ENCODE results near the gene SLC1A2. TPM values are rescaled to one million over a fixed set of nuclear protein-coding genes. Genes with fewer than 3 reads are reported as not detected.
A peak's percentile ranks its signal among the peaks of the same experiment; 100 is the strongest.
"Not testable (repeated sequence)": the region's sequence is repeated elsewhere in the genome, so short reads cannot be mapped to it uniquely, and the experiment has no call there.

SLC1A2 gene
- total RNA-seq, 1 donor from 2014 or later = 3.8 TPM

DNA sequence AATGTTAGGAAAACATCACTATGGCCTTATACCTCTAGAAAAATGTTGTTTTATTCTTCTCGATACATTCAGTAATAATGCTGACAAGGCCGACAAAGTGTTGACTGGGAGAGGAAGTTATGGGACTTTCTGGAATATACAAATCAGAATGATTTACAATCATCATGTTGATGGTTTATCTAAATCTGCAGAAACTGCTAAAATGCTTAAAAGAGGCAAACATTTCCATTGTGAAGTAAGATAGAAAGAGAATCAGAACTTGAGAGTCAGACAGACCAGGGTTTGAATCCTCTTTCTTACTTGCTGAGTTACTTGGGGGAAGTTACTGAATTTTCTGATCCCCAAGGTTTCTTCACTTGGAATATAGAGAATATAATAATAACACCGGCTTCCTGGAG is 191.0 kb downstream of the SLC1A2 start:
- DNase-seq (ENCODE audit: missing footprints) = no peak
- intact Hi-C loops (cut with DNase I) = no loop called here
- ATAC-seq = no peak

DNA sequence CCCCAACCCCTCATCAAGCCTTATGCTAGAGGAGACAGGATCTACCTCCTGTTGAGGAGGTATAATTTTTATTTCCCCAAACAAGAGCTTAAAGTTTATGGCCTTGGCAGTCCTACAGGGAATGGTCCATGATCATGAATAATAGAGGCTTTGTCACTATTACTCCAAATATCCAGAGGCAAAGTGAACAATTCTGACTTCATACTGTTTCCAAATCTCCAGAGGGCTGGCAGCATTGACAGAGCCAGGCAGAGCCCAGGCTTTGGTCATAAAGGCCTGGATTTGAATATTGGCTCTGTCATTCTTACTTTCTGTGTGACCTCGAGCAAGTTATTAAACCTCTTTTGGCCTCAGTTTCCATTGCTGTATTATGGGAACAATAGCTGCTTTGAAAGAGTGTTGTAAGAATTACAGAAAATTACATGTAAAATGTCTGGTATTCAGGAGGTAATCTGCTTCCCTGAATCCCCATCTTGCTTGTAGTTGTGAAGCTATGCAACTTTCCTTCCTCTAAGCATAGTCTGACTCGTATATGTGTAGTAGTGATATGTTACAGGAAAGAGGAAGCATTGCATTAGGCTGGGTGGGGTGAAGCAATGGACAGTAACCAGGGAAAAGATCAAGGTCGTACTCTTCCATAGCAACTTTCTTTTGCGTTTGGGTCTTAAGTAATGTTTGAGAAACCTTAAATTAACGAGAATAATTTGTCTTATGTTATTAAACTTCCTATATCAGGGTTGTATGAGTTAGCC is 191.6 kb downstream of the SLC1A2 start:
- DNase-seq (ENCODE audit: missing footprints) = no peak
- peak; percentile 70 for ATAC-seq
- intact Hi-C loops (cut with DNase I) = no loop called here

DNA sequence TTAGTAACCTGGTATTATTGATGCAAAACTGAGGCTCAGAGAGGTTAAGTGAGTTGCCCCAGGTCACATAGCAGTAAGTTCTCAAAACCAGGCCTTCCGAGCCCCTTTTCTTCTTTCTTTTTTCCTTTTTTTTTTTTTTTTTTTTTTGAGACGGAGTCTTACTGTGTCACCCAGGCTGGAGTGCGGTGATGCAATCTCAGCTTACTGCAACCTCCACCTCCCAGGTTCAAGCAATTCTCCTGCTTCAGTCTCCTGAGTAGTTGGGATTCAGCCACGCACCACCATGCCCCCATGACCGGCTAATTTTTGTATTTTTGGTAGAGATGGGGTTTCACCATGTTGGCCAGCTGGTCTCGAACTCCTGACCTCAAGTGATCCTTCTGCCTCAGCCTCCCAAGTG is 192.6 kb downstream of the SLC1A2 start:
- ATAC-seq; DNase-seq (ENCODE audit: missing footprints); intact Hi-C loops (cut with DNase I): not testable (repeated sequence)

DNA sequence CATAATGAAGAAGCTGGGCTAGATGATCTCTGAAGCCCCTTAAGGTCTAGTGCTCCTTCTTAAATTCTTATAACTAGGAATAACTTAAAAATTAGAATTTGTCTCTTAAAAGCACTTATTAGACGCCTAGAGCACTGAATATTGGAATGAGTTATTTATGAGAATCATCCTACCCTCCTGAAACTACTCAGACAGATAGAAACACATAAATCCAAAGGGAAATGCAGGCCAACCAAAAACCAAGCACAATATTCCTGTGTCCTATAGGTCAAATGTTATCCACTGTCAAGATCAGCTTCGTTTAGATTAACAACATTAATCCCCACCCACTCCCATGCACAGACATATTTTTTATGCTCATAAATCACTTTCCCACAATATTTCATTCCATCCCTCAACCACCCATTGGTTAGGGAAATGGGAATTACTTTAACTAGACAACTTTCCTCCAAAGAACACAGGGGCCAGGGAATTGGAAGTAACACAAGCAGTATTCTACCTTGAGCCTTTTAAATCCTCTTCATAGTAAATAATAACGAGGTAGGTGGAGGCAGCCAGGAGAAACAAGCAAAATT is 193.3 kb downstream of the SLC1A2 start:
- ATAC-seq (no peak), DNase-seq (ENCODE audit: missing footprints) (no peak)
- intact Hi-C loops (cut with DNase I) = no loop called here

DNA sequence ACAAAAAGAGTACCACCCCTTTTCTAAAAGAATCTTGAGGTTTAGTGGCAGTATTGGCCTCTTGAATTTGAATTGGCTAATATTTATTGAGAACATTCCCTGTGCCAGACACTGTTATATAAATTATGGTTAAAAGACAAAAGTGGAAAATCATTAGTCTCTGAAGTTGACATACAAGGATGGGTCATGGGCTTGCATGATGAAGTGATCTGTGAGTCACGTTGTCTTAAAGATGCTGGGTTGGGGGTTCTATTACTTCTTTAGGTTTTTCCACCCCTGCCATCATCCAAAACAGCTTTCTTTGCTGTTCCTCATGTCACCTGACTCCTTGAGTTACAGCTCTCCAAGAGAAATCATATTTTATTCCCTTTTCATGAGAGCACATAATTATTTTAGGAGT is 195.4 kb downstream of the SLC1A2 start:
- ATAC-seq = no peak
- intact Hi-C loops (cut with DNase I) = no loop called here
- no peak for DNase-seq (ENCODE audit: missing footprints)

DNA sequence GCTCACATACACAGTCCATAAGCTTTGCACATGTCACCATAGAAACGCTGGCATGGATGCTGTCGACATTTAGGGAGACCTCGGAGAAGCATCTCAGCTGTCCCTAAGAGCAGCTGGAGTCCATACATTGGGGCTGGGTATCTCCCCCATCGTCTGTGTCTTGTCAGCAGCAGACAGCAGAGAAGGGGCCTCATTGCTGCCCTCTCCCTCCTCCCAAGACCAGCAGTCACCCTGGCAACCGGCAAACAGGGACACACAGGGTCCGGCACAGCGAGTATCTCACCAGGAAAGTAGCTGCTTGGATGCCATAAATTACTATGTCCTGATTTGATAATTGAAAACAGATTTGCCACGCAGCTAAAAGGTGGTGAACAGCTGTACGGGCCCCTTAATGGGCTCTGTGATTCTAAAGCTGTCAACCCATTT is 196.0 kb downstream of the SLC1A2 start:
- intact Hi-C loops (cut with DNase I) = no loop called here
- DNase-seq (ENCODE audit: missing footprints) (no peak), ATAC-seq (peak; percentile 34)

DNA sequence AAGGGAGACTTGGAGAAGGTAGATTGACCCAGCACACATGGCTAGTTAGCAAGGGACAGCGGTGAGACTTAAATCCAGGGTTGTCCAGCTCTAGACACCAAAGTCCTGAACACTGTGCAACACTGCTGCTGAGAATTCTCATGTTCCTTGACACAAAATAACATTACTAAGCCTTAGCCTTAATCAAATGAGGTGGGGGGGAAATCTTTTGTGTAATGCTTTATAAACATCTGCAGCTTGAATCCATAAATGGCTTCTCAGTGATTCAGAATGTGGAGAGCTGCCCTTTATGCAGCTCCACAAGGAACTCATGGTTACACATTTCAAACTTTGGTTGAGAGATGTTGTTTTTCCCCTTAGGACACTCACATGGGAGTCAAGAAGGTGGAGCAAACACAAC is 200.4 kb downstream of the SLC1A2 start:
- DNase-seq (ENCODE audit: missing footprints) (no peak), ATAC-seq (no peak)
- intact Hi-C loops (cut with DNase I) = no loop called here

DNA sequence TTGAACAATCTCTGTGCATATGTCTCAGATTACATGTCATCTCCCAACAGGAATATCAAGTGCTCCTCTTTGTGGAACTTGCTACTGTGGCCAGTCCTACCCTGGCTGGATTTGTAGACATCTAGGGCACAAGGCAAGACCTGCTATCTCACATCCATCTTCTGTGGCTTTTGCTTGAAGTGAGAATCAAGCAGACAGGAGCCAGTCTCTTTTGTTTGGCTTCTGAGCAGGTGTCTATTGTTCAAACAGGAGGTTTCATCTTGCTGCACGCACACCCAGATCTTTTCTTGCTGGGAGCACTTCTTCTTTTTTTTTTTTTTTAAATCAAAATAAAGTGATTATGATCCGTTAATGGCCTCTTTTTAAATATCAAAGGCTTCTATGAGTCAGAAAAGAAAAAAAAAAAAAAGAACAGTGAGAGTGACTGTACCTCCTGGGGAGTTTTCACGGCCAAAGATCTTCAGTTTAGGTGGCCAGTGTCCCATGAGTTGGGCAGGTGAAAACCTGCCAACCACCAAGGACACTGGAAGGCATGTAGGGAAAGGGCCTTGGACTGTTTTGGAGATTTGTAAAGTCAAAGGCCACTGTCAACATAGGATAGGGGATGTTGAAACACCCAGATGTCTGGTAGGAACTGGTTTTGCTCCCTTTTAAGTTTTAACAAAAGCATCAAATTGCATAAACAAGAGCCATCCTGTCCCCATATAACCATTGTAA is 202.2 kb downstream of the SLC1A2 start:
- intact Hi-C loops (cut with DNase I) = no loop called here
- DNase-seq (ENCODE audit: missing footprints) (no peak), ATAC-seq (no peak)

DNA sequence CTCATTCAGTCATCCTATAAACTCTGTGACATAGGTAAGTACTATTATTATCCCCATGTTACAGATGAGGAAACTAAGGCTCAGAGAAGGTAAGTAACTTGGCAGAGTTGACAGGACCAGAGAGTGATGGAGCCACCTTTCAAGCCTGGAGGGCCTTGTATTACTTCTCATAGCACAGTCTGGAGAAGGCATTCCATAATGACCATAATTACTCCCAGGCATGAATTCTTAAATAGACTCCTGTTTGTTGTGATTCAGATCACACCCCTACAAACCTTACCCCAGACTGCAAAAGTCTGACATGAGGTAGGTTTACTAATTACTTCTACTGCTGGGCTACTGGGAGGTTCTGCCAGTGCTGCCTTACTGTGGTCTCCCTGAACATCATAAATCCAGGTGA is 203.4 kb downstream of the SLC1A2 start:
- intact Hi-C loops (cut with DNase I) = no loop called here
- DNase-seq (ENCODE audit: missing footprints) (no peak), ATAC-seq (no peak)

DNA sequence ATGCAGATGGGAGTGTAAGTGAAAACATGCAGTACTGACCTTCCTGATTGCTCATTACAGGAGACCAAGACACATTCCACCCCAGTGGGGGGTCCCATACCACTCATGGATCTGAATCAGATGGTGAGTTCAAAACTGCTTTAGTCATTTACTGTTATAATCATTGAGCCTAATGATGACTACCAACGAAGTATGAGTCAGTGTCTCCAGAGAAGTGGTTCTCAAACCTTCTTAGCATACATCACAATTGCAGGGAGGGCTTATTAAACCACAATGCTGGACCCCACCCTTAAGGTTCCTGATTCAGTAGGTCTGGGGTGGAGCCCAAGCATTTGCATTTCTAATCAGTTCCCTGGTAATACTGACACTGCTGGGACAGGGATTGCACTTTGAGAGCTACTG is 204.6 kb downstream of the SLC1A2 start:
- no peak for DNase-seq (ENCODE audit: missing footprints)
- intact Hi-C loops (cut with DNase I) = no loop called here
- ATAC-seq = no peak

DNA sequence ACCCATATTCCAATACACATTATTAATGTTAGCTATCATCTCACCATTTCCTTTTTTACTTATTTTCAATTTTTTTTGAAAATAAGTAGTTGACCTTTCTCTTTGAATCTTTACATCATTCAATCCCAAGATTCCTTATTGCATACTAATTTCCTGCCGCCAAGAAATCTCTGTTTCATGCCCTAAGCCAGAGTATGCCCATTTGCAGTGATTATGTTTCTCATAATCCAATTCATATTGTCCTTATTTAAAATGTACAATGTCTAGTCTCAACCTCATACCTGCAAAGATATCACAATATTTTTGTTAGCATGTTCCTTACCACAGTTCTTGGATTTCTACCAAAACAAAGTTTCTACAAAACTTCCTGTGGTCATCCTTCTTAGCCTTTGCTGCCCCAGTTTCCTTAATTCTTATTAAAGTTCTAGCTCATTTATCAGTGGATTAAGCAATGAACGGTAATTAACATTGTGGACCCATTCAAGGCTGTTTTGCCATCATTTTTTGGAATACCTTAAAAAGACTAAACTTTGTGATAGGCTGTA is 205.1 kb downstream of the SLC1A2 start:
- intact Hi-C loops (cut with DNase I) = no loop called here
- DNase-seq (ENCODE audit: missing footprints) (no peak), ATAC-seq (no peak)

DNA sequence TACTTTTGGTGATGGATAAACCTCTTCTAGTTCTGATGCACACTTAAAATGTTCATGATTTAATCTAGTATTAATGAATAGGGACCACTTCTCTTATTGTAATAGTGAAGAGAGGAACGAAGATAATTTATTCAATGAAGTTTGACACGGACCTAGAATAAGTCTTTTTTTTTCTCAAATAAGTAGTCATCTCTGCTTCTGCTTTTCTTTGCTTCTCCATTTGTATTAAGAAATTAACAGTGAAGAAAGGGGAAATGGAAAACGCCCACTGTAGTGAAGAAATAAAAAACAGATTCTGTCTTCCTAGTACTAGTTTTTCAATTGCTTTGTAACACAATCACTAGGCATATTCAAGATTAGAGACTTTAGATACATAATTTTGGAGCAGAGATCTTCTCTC is 207.4 kb downstream of the SLC1A2 start:
- intact Hi-C loops (cut with DNase I) = no loop called here
- ATAC-seq (no peak), DNase-seq (ENCODE audit: missing footprints) (no peak)

DNA sequence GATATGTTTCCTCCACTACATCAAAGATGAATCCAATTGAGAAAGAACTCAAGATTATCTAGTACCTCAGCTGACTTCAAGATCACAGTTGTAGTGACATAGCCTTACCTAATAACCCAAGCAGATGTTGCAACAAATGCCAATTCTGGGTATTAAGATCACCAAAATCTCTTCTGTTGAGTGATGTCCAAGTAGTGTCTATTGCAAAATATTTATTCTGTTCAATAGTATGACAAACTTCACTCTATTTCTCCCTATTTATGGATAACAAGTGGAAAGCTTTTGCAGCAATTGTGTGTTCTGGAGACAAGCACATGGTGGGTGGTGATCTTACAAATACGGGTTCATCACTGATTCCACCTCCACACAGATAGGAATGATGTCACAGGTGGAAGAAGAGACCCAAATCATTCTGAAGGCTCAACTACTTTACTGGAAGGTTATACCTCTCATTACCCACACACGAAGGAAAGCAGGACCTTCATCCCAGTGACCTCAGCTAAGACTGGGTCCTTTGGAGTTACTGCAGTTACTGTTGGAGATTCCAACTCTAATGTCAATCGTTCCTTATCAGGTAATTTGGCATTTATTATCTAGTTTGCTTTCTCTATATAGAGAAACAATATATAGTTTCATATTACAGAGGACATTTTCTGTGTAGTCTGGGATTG is 208.3 kb downstream of the SLC1A2 start:
- DNase-seq (ENCODE audit: missing footprints) (no peak), ATAC-seq (no peak)
- intact Hi-C loops (cut with DNase I) = no loop called here

DNA sequence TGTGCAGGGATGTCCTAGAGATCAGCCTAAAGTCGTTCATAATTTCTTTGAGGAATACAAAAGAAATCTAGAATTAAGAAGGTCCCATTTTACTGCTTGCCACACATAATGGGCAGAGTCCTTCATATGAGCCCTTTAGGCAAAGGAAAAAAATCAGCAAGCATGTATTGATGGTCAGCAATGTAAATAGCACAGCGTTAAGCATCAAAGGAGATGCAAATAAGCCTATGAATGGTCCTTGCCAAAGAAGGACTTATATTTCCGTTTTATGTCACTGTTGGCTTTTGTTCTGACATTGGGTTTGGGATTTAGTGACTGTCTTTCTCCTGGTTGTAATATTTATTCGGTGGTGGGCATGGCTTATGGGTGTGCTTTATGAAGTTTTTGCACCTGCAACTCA is 210.6 kb downstream of the SLC1A2 start:
- ATAC-seq (no peak), DNase-seq (ENCODE audit: missing footprints) (no peak)
- intact Hi-C loops (cut with DNase I) = no loop called here

DNA sequence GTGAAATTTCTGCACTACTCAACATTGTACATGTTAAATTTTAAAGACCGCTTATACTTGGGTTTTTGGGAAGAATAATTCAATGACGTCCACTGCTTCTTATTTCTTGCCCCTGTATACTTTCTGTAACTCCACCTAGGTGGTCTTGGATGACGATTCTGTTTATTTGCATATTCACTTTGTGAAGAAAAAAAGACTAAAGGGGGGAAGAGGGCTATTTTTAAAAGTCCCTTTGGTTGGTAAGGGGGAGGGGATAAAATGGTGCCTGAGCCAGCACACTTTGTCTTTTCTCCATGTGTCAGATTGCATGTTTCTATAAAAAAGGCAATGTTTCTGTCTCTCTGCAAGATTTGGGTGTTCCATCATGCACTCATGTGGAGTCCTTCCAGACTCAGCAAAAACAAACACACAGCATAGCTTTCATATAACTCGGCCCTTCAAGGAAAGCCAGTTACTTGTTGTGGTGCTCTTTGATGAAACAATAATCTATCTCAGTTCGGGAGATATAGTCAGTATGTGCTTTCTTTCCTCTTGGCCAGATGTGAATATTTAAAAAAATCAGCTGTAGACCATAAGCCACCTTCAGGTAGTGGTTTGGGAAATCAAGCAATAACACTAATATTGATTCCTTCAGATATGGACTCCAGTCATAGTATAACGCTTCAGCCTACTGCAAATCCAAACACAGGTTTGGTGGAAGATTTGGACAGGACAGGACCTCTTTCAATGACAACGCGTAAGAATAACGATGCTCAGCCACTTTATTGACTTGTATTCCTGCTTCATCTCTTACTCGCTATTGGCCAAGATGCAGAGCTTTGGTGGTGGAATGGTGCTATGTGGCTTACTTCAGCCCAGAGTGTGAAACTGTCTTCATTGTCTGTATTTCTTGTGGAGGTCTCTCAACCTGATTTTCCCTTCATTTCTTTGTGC is 211.6 kb downstream of the SLC1A2 start:
- DNase-seq (ENCODE audit: missing footprints) = no peak
- ATAC-seq = no peak
- intact Hi-C loops (cut with DNase I) = no loop called here

DNA sequence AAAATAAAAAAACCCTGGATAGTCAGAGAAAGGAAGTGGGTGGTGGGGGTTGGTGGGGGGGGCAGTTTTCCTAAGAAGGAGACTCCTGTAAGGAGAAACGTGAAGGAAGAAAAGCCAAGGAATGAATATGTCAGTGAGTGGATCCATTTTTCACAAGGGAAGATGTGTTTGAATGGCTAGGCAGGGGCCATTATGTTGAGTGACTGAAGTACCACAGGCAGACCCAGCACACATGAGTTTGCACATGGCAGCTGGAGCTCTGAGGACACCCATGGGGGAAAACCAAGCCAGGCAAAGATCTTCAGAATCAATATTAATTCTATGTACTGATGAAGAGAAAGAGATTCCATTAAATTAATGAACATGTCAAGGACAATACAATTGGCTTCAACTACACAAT is 212.7 kb downstream of the SLC1A2 start:
- ATAC-seq (no peak), DNase-seq (ENCODE audit: missing footprints) (no peak)
- intact Hi-C loops (cut with DNase I) = no loop called here

DNA sequence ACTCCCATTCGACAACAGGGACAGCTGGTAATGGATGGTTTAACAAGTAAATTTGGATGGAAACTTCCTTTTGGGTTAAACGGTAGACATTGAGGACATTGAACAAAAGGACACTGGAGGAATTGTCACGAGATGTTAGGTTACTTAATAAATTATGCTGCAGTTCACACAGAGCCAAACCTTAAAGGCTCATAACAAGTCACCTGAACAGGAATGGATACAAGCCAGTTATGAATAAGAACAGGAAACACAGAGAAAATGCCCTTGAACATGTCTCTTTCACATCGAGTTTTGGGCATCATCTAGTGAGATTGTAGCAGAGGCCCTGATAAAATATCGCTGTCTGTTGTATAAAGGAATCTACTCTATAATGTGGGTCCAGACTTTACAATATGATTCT is 214.7 kb downstream of the SLC1A2 start:
- DNase-seq (ENCODE audit: missing footprints) = no peak
- no peak for ATAC-seq
- intact Hi-C loops (cut with DNase I) = no loop called here
